Mucosa of gallbladder (tissue), 1 donor: Measurements from ENCODE around the gene TFR2. TPM values are rescaled to one million over a fixed set of nuclear protein-coding genes. Genes with fewer than 3 reads are reported as not detected.
"Not testable (repeated sequence)": the region's sequence is repeated elsewhere in the genome, so short reads cannot be mapped to it uniquely, and the experiment has no call there.

Source experiments
- DNase-seq: peaks from one replicate; pipeline ENCODE4 v3.0.0-alpha.2; 2020; ENCODE audit warnings: low spot score
- total RNA-seq: library from RNA; stranded (reverse); gene quantifications from one replicate; pipeline ENCODE4 v1.2.1, GENCODE V29; 2021
- donor health status: DM: no; HTN: no; CAD: no.

The TFR2 gene
- total RNA-seq, 1 donor from 2014 or later: 13.8 TPM

DNA sequence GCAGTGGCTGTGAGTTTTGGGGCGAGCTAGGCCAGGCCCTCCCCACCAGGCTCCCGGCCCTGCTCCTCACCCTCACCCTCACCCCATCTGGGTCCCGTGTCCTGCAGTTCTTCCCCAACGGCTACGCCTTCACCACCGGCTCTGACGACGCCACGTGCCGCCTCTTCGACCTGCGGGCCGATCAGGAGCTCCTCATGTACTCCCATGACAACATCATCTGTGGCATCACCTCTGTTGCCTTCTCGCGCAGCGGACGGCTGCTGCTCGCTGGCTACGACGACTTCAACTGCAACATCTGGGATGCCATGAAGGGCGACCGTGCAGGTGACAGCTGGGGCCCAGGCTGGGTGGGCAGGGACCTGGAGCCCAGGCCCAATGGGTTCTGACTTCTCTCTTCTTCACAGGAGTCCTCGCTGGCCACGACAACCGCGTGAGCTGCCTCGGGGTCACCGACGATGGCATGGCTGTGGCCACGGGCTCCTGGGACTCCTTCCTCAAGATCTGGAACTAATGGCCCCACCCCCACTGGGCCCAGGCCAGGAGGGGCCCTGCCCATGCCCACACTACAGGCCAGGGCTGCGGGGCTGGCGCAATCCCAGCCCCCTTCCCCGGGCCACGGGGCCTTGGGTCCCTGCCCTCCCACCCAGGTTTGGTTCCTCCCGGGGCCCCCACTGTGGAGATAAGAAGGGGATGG, 37.1 kb upstream of the TFR2 start:
- no peak for DNase-seq

DNA sequence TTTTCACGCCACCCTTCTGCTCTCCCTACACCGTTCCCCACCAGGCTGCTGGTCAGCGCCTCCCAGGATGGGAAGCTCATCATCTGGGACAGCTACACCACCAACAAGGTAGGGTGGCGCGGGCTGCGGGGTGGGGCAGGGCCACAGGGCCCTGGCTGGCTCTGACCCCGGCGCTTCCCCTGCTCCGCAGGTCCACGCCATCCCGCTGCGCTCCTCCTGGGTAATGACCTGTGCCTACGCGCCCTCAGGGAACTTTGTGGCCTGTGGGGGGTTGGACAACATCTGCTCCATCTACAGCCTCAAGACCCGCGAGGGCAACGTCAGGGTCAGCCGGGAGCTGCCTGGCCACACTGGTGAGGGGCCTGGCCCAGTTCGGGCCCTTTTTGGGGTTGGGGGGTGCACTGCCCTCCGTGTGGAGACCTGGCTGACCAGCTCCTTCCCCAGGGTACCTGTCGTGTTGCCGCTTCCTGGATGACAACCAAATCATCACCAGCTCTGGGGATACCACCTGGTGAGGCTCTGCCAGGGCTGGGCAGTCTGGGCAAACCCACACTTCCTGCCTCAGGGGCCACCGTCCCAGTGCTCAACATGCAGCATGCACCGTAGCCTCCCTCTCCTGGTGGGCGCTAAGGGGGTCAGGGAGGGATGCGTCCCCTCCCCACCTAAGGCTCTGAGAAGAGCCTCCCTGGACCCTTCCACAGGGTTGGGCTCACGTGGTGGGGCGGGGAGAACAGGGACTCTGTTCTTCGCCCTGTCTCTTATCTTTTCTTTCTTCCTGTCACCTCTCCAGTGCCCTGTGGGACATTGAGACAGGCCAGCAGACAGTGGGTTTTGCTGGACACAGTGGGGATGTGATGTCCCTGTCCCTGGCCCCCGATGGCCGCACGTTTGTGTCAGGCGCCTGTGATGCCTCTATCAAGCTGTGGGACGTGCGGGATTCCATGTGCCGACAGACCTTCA, 36.2 kb upstream of the TFR2 start:
- no peak for DNase-seq

DNA sequence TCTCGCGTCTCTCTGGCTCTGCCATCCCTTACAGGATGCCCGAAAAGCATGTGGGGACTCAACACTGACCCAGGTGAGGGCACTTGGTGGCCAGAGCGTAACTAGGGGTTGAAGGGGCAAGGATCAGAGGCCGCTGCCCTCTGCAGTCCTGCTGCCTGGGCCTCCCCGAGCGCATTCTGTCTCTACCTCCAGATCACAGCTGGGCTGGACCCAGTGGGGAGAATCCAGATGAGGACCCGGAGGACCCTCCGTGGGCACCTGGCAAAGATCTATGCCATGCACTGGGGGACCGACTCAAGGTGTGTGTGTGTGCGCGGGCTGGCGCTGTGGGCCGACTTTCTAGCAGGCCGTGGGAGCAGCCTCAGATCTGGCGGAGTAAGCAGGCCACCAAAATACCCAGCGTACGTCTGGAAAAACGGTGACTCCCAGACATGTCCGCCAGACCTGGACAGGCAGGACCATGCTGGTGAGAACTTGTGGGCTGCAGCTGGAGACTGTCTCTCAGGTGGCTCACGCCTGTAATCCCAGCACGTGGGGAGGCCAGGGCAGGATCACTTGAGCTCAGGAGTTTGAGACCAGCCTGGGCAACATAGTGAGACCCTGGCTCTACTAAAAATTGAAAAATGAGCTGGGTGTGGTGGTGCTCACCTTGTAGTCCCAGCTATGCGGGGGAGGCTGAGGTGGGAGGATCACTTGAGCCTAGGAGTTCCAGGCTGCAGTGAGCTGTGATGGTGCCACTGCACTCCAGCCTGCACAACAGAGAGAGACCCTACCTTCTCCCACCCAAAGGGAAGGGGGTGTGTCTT, 35.4 kb upstream of the TFR2 start:
- no peak for DNase-seq

DNA sequence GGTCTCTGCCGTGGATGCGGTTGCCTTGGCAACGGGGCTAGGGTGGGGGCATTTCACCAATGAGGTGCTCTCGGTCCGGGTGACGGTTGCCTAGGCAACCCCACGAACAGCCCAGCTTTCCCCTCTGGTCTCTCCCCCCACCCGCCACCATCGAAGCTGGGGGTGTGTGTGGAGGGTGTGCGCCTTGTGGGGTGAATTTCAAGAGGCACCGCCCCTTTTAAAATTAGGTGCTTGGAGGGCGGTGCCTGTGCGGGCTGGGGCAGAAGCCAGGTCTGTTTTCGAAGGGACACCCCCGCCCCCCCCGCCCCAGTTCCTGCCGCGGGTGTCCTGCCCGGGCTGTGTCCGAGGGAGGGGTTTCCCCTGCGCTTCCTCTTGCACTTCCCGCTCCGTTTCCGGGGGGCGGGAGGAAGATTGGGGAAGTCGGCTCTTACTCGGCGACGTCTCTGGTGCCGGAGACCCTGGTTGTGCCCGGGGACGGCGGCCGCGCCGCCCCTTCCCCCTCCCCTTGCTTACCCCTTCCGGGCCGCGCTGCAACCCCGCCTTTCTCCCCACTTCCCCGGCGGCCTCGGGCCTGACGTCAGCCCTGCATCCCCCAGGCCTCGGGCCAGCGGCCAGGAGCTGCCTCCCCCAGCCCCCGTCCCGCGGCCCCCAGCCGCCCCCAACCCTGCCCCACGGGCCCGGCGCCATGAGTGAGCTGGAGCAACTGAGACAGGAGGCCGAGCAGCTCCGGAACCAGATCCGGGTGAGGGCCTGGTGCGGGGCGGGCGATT, 34.4 kb upstream of the TFR2 start:
- peak; percentile 76 for DNase-seq

DNA sequence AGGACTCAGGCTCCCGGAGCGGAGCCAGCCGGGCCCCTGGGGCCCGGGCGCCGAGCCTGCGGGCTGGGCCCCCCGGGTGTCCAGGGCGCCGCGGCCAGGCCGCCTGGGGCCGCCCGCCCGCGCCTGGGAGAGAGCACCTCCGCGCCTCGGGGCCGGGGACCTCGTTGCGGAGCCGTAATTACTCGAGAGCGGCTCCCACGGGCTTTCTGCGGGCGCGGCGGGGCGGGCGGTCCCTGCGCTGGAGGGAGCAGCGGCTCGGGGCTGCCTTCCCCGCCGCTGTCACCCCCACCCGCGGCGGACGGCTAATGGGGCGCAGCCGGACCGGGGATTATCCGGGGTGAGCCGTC, 33.7 kb upstream of the TFR2 start:
- no peak for DNase-seq

DNA sequence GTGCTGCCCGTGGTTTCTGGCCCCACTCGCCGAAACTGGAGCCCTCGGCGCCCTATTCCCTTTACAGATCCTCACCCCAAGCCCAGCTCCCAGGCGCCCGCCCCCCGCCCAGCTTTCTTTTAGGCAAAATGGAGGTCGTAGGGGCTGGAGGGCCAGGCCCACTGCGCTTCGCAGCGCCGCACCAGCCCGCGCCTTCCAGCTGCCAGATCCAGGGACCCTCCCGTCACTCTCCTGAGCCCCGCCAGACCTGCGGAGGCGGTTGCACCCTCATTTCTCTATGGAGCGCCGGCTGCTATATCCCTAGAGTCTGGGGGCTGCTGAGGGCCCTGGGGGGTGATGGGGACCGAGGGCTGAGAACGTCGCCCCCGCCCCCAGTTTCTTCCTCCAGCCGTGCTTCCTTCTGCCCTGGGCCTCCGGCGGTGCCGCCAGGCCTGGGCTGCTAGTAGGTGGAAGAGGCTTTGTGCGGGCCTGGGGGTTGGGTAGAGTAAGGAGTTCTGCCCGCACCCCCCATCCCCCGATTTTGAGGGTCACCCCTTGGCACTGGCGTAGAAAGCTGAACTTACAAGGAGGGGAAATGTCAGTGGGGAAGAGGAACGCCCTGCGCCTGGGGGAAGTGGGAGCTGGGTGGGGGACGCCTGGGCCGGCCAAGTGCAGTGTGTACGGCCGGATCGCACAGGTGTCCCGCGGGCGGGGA, 33.2 kb upstream of the TFR2 start:
- DNase-seq: no peak

DNA sequence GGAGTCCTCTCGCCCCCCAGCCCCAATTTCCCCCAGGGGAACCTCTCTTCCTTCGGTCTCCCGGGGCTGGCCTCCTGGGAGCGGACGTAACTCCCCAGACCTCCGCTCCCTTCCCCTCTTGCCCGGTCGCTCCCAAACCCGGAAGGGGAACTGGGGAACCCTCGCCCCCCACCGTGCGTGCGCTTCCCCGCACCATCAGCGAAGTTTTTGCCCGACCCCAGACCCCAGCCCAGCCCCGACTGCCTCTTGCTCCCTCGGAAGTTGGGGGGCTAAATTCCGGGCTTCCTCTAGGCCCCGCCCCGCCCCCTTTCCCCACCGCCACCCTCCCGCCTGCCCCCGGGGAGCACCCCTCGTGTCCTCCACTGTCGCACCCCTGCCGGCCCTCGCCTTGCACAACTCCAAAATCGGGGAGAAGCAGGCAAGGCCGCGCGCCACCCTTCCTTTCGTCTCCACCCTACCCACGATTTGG, 32.6 kb upstream of the TFR2 start:
- no peak for DNase-seq

DNA sequence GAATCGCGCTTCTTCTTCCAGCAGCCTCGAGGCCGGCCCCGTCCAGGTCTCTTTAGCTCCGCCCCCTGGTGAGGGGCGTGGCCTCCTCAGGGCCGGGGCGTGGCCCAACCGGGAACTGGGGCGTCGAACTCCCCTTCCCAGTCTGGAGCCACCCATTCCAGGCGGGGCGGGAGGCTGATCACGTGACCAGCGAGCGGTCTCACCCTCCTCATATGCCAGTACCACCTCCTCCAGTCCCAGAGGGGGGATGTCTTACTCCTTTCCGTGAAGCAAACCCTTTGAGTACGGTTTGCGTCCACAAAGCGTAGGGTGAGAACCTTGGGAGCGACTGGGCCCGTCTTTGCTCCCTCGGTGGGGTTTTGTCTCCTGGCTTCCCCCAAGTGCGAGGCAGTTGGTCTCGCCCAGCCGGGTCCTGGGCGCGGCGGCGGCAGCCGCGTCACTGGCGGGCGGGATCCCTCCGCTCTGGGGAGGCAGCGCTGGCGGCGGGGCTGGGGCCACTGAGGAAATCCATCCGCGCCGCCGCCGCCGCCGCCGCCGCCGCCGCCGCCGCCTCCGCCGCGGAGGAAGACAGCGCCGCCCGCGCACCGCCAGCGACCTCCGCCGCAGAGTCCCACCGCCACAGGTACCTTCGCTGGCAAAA, 32.1 kb upstream of the TFR2 start, which contains the start of gene GNB2:
GNB2 (plus strand) TSS at position 439 of the 640 bp plus-strand sequence. CDS start 2,526 bp downstream, outside the sequence.
- peak; percentile 99 for DNase-seq

DNA sequence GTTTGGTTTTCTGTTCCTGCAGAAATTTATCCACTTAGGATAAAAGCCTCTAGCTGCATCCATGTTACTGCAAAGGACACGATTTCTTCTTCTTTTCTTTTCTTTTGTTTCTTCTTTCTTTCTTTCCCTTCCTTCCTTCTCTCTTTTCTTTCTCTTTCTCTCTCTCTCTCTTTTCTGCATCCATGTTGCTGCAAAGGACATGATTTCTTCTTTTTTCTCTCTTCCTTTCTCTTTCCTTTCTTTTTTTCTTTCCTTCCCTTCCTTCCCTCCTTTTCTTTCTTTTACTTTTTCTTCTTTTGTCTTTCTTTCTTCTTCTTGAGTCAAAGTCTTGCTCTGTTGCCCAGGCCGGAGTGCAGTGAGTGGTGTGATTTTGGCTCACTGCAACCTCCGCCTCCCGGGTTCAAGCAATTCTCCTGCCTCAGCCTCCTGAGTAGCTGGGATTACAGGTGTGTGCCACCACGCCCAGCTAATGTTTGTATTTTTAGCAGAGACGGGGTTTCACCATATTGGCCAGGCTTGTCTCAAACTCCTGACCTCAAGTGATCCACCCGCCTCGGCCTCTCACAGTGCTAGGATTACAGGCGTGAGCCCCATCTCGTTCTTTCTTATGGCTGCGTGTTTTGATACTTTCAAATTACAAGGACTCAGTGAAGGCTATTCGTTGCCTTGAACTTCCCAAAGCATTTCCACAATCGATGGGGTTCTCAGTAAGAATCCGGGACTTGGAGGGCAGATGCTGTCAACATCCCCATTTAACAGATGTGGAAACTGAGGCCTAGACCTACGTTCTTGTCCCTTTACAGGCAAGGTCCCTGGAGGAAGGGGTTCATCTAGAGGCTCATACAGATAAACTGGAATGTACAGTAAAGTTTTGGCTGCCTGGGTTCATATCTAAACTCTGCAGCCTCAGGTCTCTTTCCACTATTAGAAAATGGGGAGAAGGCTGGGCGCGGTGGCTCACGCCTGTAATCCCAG, 30.3 kb upstream of the TFR2 start:
- DNase-seq: no peak

DNA sequence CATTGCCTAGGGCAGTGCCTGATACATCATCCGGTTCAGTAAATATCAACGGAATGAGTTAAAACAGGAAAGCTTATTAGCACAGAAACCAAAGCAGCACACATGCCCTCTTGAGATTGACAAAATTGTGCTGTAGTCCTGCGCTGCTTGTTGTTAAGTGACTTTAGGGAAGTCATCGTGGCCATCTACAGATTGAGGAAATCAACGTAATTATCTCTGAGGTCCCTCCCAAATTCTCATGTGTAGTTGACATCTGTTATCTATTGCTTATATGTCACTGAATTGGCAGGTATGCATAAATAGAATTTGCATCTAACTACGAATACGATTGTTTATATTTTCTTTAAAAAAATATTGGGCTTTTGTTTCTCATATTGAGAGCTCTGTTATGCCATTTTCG, 28.7 kb upstream of the TFR2 start:
- no peak for DNase-seq

DNA sequence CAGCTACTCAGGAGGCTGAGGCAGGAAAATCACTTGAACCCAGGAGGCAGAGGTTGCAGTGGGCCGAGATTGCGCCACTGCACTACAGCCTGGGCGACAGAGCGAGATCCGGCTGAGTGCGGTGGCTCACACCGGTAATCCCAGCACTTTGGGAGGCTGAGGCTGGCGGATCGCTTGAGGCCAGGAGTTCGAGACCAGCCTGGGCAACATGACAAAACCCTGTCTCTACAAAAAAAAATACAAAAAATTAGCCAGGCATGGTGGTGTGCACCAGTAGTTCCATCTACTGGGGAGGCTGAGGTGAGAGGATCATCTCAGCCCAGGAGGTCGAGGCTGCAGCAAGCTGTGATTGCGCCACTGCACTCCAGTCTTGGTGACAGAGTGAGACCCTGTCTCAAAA, 27.8 kb upstream of the TFR2 start:
- DNase-seq: not testable (repeated sequence)

DNA sequence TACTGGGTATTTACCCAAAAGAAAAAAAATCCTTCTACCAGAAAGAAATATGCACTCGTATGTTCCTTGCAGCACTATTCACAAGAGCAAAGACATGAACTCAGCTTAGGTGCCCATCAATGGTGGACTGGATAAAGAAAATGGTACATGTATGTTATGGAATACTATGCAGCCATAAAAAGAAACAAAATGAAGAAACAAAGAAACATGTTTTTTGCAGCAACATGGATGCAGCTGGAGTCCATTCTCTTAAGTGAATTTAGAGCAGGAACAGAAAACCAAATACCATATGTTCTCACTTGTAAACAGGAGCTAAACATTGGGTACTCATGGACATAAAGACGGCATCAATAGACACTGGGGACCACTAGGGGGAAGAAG, 26.7 kb upstream of the TFR2 start:
- DNase-seq: no peak

DNA sequence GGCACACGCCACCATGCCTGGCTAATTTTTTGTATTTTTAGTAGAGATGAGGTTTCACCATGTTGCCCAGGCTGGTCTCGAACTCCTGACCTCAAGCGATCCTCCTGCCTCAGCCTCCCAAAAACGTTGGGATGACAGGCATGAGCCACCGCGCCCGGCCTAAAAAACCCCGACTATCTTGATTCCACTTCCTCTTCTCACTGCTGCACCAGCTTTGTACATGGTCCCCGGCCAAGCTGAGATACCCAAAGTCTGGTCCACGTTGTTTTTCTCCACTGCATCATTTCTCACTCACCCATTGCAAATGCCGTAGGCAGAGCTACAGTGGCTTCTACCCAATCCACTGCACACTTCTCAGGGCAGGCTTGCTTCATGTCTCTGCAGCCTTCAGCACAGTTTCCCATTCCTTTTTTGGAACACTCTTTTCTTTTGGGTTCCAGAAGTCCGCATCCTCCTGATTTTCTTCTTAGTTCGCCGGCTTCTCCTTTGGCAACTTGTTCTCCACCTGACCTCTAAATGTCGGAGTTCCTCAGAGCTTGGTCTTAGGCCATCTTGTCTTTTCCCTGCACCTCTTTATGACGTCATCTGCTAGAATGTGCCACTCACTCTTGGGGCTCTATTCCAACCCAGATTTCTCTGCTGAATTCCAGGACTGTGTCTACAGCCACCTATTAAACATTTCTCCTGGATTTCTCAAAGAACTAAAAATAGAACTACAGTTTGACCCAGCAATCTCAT, 26.1 kb upstream of the TFR2 start:
- no peak for DNase-seq

DNA sequence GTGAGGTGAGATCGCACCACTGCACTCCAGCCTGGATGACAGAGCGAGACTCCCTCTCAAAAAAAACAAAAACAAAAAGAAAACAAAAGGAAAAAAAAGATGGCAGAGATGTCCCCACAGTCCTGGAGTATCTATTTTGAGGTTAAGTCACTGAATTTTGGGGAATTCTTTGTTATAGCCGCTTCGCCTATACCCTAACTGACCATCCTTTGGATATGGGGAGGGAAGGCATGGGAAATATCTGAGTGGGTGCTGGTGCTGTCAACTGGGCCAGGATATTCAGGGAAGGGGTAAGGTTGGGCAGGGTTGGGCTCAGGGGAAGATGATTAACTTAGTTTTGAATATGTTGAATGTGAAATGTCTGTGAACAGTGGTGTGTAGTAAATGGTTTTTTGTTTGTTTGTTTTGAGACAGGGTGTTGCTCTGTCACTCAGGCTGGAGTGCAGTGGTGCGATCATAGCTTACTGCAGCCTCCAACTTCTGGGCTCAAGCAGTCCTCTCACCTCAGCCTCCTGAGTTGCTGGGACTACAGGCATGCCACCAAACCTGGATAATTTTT, 23.9 kb upstream of the TFR2 start:
- no peak for DNase-seq

DNA sequence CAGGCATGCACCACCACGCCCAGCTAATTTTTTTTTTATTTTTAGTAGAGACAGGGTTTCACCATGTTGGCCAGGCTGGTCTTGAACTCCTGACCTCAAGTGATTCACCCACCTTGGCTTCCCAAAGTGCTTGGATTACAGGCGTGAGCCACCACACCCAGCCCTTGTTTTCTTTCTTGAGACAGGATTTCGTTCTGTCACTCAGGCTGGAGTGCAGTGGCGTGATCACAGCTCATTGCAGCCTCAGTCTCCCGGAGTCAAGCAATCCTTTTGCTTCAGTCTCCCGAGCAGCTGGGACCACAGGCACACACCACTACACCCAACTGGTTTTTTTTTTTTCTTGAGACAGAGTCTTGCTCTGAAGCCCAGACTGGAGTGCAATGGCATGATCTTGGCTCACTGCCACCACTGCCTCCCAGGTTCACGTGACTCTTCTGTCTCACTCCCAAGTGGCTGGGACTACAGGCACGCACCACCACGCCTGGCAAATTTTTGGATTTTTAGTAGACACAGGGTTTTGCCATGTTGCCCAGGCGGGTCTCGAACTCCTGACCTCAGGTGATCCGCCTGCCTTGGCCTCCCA, 20.9 kb upstream of the TFR2 start:
- DNase-seq: not testable (repeated sequence)

DNA sequence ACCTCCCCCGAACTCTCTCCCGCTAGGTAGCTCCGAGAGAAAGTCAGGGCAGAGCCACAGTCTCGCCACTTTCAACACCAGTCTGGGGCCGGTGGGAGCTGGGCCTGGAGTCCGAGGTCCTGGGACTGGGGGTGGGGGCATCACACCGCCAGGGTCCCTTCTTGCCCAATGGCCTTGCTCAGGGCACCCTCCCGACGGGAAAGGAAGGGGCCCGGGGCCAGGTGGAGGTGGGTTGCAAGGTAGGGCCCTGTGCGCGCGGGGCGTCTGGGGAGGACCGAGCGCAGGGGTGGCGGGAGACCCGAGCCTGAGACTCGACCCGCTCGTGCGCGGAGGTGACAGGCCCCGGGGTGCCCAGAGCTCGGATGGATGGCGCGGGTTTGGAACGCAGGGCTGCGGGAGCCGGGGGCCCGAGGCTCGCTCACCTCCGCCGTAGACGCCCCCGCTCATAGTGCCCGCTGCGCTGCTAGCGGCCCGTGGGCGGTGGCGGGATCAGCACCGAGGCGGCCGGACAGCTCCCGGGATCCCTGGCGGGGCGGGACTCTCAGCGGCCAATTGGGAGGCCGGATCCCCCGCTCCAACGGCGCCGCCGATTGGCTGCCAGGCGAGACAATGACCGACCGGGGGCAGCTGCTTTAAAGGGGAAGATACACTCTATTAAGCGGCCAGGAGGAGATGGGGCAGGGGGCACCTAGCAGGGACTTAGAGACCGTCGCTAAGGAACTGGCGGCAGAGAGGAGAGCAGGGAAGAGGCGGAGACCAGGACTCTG, 14.7 kb upstream of the TFR2 start, which contains the start of gene ACTL6B:
ACTL6B (minus strand) TSS at position 541 of the 767 bp plus-strand sequence; CDS start at position 447, 94 bp downstream.
- DNase-seq: peak; percentile 59
